ENCODE measurements around the gene SAP30BP. TPM values are rescaled to one million over a fixed set of nuclear protein-coding genes. Genes with fewer than 3 reads are reported as not detected.
A peak's percentile ranks its signal among the peaks of the same experiment; 100 is the strongest.

SAP30BP gene
- total and polyA plus RNA-seq, 2 of the 13 experiments (the other 11 are each of a cell fraction or from before 2014, with no cell fraction given), result 67.7 to 99.4 TPM

DNA sequence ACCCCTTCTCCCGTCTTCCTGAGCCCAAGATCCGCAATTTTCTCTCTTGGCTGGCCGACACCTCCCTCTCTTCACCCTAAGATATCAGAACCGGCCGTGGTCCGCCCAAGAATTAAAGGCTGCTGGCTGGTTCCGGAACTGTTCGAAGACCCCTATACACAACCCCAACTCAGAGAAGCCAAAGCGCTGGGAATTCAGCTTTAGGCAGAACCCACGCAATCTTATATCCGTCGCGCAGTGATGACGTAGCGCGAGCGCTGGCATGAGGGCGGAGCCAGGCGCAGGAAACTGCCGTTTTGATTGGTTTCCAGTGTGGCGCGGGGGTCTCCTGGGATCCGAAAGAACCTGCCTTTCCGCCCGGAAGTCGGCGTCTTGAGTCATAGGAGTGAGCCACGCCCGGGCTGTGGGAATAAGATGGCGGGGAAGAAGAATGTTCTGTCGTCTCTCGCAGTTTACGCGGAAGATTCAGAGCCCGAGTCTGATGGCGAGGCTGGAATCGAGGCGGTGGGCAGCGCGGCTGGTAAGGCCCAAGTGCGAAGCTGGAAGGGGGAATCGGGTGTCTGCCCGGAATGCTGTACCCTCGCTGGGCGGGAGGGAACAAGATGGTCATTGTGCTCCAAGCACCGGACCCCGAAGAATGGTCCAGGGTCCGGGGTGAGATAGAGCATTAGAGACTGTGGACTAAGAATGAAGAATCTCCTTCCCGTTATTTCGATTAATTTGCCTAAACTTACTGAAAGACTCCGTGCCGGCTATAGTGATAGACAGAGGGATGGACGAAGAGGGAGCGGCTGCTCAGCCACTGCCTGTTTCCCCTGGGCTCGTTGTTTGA, at the start of gene SAP30BP, which contains the start of gene RECQL5 (continued):
- TF ChIP-seq, protein P1, sequence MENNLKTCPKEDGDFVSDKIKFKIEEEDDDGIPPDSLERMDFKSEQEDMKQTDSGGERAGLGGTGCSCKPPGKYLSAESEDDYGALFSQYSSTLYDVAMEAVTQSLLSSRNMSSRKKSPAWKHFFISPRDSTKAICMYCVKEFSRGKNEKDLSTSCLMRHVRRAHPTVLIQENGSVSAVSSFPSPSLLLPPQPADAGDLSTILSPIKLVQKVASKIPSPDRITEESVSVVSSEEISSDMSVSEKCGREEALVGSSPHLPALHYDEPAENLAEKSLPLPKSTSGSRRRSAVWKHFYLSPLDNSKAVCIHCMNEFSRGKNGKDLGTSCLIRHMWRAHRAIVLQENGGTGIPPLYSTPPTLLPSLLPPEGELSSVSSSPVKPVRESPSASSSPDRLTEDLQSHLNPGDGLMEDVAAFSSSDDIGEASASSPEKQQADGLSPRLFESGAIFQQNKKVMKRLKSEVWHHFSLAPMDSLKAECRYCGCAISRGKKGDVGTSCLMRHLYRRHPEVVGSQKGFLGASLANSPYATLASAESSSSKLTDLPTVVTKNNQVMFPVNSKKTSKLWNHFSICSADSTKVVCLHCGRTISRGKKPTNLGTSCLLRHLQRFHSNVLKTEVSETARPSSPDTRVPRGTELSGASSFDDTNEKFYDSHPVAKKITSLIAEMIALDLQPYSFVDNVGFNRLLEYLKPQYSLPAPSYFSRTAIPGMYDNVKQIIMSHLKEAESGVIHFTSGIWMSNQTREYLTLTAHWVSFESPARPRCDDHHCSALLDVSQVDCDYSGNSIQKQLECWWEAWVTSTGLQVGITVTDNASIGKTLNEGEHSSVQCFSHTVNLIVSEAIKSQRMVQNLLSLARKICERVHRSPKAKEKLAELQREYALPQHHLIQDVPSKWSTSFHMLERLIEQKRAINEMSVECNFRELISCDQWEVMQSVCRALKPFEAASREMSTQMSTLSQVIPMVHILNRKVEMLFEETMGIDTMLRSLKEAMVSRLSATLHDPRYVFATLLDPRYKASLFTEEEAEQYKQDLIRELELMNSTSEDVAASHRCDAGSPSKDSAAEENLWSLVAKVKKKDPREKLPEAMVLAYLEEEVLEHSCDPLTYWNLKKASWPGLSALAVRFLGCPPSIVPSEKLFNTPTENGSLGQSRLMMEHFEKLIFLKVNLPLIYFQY (CRISPR knock-in tag; IDR thresholded peaks at IDR 0.05; ENCODE audit: borderline replicate concordance), result no peak; the same call in 1 of the 2 replicates
- TF ChIP-seq ISL2 (CRISPR knock-in tag; IDR thresholded peaks at IDR 0.05) (0 out of 2 replicates have a peak, but pooled peaks have one; percentile 18), BRCA1 (CRISPR knock-in tag; IDR thresholded peaks at IDR 0.05) (0 out of 2 replicates have a peak, but pooled peaks have one; percentile 41), ZNF317 (CRISPR knock-in tag; IDR thresholded peaks at IDR 0.05) (peak; percentile 57; the same call in 1 of the 2 replicates), MTF2 (CRISPR knock-in tag; IDR thresholded peaks at IDR 0.05; ENCODE audit: borderline replicate concordance) (peak; percentile 75; the same call in 1 of the 2 replicates), ZNF556 (CRISPR knock-in tag; IDR thresholded peaks at IDR 0.05; ENCODE audit: borderline replicate concordance) (peak; percentile 94; the same call in 1 of the 2 replicates), ZNF335 (CRISPR knock-in tag; IDR thresholded peaks at IDR 0.05) (peak; percentile 72; the same call in 1 of the 2 replicates), ASH2L (IDR thresholded peaks at IDR 0.05; ENCODE audit: insufficient read length, low read depth, low read length) (peak; percentile 97), ZNF232 (CRISPR knock-in tag; IDR thresholded peaks at IDR 0.05; ENCODE audit: borderline replicate concordance) (0 out of 2 replicates have a peak, but pooled peaks have one; percentile 19), IRF2 (CRISPR knock-in tag; IDR thresholded peaks at IDR 0.05) (peak; percentile 61), SPEN (CRISPR knock-in tag; IDR thresholded peaks at IDR 0.05; ENCODE audit: low read depth) (peak; percentile 95), GMEB1 (CRISPR knock-in tag; IDR thresholded peaks at IDR 0.05; ENCODE audit: borderline replicate concordance) (peak; percentile 99), ZNF333 (CRISPR knock-in tag; IDR thresholded peaks at IDR 0.05; ENCODE audit: borderline replicate concordance) (peak; percentile 75; the same call in 1 of the 2 replicates)
- TF ChIP-seq, protein P2, sequence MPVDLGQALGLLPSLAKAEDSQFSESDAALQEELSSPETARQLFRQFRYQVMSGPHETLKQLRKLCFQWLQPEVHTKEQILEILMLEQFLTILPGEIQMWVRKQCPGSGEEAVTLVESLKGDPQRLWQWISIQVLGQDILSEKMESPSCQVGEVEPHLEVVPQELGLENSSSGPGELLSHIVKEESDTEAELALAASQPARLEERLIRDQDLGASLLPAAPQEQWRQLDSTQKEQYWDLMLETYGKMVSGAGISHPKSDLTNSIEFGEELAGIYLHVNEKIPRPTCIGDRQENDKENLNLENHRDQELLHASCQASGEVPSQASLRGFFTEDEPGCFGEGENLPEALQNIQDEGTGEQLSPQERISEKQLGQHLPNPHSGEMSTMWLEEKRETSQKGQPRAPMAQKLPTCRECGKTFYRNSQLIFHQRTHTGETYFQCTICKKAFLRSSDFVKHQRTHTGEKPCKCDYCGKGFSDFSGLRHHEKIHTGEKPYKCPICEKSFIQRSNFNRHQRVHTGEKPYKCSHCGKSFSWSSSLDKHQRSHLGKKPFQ (CRISPR knock-in tag; IDR thresholded peaks at IDR 0.05; ENCODE audit: insufficient replicate concordance), result peak; percentile 60
- TF ChIP-seq, protein P3, sequence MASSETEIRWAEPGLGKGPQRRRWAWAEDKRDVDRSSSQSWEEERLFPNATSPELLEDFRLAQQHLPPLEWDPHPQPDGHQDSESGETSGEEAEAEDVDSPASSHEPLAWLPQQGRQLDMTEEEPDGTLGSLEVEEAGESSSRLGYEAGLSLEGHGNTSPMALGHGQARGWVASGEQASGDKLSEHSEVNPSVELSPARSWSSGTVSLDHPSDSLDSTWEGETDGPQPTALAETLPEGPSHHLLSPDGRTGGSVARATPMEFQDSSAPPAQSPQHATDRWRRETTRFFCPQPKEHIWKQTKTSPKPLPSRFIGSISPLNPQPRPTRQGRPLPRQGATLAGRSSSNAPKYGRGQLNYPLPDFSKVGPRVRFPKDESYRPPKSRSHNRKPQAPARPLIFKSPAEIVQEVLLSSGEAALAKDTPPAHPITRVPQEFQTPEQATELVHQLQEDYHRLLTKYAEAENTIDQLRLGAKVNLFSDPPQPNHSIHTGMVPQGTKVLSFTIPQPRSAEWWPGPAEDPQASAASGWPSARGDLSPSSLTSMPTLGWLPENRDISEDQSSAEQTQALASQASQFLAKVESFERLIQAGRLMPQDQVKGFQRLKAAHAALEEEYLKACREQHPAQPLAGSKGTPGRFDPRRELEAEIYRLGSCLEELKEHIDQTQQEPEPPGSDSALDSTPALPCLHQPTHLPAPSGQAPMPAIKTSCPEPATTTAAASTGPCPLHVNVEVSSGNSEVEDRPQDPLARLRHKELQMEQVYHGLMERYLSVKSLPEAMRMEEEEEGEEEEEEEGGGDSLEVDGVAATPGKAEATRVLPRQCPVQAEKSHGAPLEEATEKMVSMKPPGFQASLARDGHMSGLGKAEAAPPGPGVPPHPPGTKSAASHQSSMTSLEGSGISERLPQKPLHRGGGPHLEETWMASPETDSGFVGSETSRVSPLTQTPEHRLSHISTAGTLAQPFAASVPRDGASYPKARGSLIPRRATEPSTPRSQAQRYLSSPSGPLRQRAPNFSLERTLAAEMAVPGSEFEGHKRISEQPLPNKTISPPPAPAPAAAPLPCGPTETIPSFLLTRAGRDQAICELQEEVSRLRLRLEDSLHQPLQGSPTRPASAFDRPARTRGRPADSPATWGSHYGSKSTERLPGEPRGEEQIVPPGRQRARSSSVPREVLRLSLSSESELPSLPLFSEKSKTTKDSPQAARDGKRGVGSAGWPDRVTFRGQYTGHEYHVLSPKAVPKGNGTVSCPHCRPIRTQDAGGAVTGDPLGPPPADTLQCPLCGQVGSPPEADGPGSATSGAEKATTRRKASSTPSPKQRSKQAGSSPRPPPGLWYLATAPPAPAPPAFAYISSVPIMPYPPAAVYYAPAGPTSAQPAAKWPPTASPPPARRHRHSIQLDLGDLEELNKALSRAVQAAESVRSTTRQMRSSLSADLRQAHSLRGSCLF (CRISPR knock-in tag; IDR thresholded peaks at IDR 0.05; ENCODE audit: borderline replicate concordance), result no peak
